ENCODE data around the gene DNAI4. TPM values are rescaled to one million over a fixed set of nuclear protein-coding genes. Genes with fewer than 3 reads are reported as not detected.

Gene DNAI4, protein sequence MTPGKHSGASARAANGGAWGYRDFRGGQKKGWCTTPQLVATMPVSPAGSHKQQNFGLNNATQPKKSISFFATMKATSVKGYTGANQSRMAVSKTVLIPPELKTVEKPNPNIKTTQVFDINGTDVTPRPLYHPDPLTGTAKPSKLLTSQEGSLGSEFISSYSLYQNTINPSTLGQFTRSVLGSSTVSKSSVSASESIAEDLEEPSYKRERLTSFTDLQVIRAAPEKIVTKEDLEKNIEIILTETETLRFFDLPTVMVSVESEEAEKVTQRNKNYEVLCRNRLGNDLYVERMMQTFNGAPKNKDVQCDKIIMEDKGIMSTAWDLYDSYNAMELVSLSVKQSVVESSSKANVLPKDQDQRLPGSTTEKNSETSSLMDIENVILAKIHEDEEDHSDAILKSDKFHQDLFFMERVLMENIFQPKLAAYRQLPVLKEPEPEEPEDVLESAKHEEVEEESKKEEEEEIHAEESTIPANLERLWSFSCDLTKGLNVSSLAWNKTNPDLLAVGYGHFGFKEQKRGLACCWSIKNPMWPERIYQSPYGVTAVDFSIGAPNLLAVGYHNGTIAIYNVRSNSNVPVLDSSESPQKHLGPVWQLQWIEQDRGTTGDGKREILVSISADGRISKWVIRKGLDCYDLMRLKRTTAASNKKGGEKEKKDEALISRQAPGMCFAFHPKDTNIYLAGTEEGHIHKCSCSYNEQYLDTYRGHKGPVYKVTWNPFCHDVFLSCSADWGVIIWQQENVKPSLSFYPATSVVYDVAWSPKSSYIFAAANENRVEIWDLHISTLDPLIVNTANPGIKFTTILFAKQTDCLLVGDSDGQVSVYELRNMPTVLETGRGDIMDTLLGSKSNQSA
- total RNA-seq (2022; extraction: Qiagen RNA extraction; ENCODE audit: low read depth): 0.37 to 1.4 TPM (median 0.47 TPM) in 5 replicates

DNA sequence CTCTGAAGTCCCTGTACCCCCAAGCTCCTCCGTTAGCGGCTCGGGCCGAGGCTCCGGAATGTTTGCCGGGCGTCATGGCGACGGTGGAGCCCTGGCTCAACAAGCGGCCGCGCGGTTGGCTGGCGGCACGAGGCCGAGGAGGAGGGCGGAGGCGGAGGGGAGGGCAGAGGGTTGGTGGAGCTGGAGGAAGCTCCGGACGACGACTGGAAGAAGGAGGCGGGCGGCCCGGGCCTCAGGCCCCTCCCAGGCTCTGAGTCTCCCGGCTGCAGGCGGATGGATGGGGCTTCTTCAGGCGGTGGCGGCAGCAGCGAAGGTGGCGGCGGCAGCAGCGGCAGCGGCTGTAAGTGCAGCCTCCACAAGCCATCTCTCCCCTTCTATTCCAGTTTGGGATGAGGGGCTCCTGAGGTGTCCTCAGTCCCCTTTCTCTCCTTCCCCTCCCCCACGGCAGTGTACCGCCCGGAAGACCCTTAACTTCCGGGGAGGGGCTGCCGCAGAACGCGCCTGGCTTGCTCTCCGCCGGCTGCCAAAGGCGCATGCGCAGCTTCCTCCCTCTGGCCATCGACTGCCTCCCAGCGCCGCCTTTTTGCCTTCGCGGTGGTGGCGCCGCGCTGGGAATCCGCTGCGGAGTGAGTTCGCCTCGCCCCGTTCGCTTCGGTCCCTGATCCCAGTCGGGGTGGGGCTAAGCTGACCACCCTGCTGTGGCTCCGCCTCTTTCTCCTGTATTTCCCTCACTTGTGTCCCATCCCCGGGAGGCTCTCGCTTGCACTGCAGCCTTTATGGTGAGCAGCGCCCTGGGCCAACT is at the start of gene DNAI4, which contains the start of gene MIER1:
Gene DNAI4, minus strand, starts transcription at position 101 of the 802 bp plus-strand sequence. Its CDS starts 25 bp downstream, at position 76.
Gene MIER1, plus strand, starts transcription at position 235 of the 802 bp plus-strand sequence. Its CDS starts 39 bp downstream, at position 274.

Other genes starting within 250 kb of the DNAI4 start
- gene DYNLT5, start 172.4 kb downstream of the DNAI4 start, total RNA-seq (2022; extraction: Qiagen RNA extraction; ENCODE audit: low read depth): not detected in 5 replicates
- gene INSL5, start 123.6 kb downstream of the DNAI4 start, total RNA-seq (2022; extraction: Qiagen RNA extraction; ENCODE audit: low read depth): not detected in 5 replicates
- 8.0 to 15.4 TPM (median 11.2 TPM) in 5 replicates for gene MIER1, start 134 bp upstream of the DNAI4 start, total RNA-seq (2022; extraction: Qiagen RNA extraction; ENCODE audit: low read depth)
- gene SLC35D1, start 129.3 kb upstream of the DNAI4 start, total RNA-seq (2022; extraction: Qiagen RNA extraction; ENCODE audit: low read depth): 5.6 to 7.9 TPM (median 7.3 TPM) in 5 replicates
- gene C1orf141, start 210.1 kb upstream of the DNAI4 start, total RNA-seq (2022; extraction: Qiagen RNA extraction; ENCODE audit: low read depth): not detected in 5 replicates
- not detected in 5 replicates for gene IL23R, start 241.6 kb upstream of the DNAI4 start, total RNA-seq (2022; extraction: Qiagen RNA extraction; ENCODE audit: low read depth)

Measured in A549 treated with ZK216348 at 1 μM for 4 hours (cell line).